Gastrocnemius medialis (tissue), 4 donors: ENCODE data around the gene MKLN1.

ENCODE experiments used
- POLR2A ChIP-seq, 2 donors: fragments of 450-650 bp; IDR thresholded peaks; one replicate each; pipeline ENCODE4 v1.6.1; 2017; ENCODE audit warnings: antibody characterized with exemption in 2 of 2, mild to moderate bottlenecking in 2 of 2, moderate library complexity in 2 of 2
- TF ChIP-seq, protein P1 (sequence below), 5 experiments: fragments of 450-650 bp in 3 of 5; fragments of 200-600 bp in 2 of 5; sonication (generic) in 2 of 5; IDR thresholded peaks in 4 of 5; conservative IDR thresholded peaks in 1 of 5; 1 replicate in 4 of 5; 2 replicates in 1 of 5; pipeline ENCODE4 v1.5.1; 2016 to 2019; ENCODE audit warnings: antibody characterized with exemption in 5 of 5, mild to moderate bottlenecking in 3 of 5, moderate library complexity in 3 of 5

DNA sequence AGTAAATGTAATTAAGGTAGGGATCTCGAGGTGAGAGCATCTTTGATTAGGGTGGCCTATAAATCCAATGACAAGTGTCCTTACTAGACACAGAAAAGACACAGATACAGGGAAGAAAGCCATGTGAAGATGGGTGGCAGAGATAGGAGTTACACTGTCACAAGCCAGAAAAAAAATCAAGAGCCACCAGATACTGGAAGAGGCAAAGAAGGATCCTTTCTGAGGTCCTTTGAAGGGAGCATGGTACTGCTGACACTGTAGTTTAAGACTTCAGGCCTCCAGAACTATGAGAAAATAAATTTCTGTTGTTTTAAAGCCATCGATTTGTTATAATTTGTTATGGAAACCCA lies 56.6 kb downstream of the MKLN1 start:
- TF ChIP-seq, protein P1, sequence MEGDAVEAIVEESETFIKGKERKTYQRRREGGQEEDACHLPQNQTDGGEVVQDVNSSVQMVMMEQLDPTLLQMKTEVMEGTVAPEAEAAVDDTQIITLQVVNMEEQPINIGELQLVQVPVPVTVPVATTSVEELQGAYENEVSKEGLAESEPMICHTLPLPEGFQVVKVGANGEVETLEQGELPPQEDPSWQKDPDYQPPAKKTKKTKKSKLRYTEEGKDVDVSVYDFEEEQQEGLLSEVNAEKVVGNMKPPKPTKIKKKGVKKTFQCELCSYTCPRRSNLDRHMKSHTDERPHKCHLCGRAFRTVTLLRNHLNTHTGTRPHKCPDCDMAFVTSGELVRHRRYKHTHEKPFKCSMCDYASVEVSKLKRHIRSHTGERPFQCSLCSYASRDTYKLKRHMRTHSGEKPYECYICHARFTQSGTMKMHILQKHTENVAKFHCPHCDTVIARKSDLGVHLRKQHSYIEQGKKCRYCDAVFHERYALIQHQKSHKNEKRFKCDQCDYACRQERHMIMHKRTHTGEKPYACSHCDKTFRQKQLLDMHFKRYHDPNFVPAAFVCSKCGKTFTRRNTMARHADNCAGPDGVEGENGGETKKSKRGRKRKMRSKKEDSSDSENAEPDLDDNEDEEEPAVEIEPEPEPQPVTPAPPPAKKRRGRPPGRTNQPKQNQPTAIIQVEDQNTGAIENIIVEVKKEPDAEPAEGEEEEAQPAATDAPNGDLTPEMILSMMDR (IDR thresholded peaks at IDR 0.05 in 4 of 5, conservative IDR thresholded peaks at IDR 0.05 in 1 of 5) = no peak
- no peak for TF ChIP-seq POLR2A (IDR thresholded peaks at IDR 0.05)
